Heart left ventricle (tissue), 13 donors: ENCODE data around the gene HSD3B2.

Experiments used
- CTCF ChIP-seq, 12 donors: fragments of 200-600 bp; sonication (generic) in 4 of 12; IDR thresholded peaks; one replicate each; pipeline versions ENCODE4 v1.5.0 to v1.8.0; 2018 to 2022; ENCODE audit warnings: antibody characterized with exemption in 12 of 12, mild to moderate bottlenecking in 5 of 12
- POLR2A ChIP-seq, 2 donors: fragments of 450-650 bp; IDR thresholded peaks; one replicate each; pipeline ENCODE4 v1.6.1; 2017; ENCODE audit warnings: antibody characterized with exemption in 2 of 2, mild to moderate bottlenecking in 2 of 2, moderate library complexity in 2 of 2
- donor health status: ischemic (EF 13 %, LVEDD 7.1; RV severe dilation, severe dysfunction).
- donor health status: DM: no; HTN: yes; CAD: no.
- donor health status: DM: no; HTN: no; CAD: no.
- donor health status: ischemic (EF 25% LVEDD 6.9; RV normal size, moderate dysfunction).
- donor health status: ischemic (EF 25% LVEDD 5.7; RV mildly dilated, moderate dysfunction).
- donor health status: ischemic (EF 35%, LVEDD 5.7; RV mildly dilated, moderate dysfunction).
- donor health status: nonischemic (EF 11% LVEDD 7.7; RV severe dilation, severe dysfunction).
- donor health status: DM: yes; HTN: yes; CAD: no.
- donor health status: PGD.
- donor health status: ischemic (EF 29% LVEDD 5.4; RV normal size, mild dysfunction).
- donor health status: nonischemic (EF 23%, LVEDD 6.1; RV moderate dilation, normal function).

- no peak for TF ChIP-seq CTCF (IDR thresholded peaks at IDR 0.05)
- TF ChIP-seq POLR2A (IDR thresholded peaks at IDR 0.05): no peak
These were observed 23.2 kb upstream of the HSD3B2 start for GRCh38 chr1:119391749-119392148.
